Uterus (tissue), 4 donors: ENCODE data around the gene GPX4. TPM values are rescaled to one million over a fixed set of nuclear protein-coding genes. Genes with fewer than 3 reads are reported as not detected.

Source experiments
- DNase-seq, 2 donors: peaks; one replicate each; pipeline ENCODE4 v3.0.0-alpha.2; 2019 to 2020
- H3K27ac ChIP-seq, 2 donors: fragments of 200-600 bp; sonication (generic); 1 replicate in 1 of 2; 2 replicates in 1 of 2; pipeline ENCODE4 v1.5.1; 2016 to 2018
- H3K27me3 ChIP-seq, 2 donors: fragments of 200-600 bp; sonication (generic); one replicate each; pipeline ENCODE4 v1.5.1; 2018 to 2019; ENCODE audit warnings: control low read depth in 1 of 2
- H3K36me3 ChIP-seq, 2 donors: fragments of 200-600 bp; sonication (generic); one replicate each; pipeline ENCODE4 v1.5.1; 2019; ENCODE audit warnings: control low read depth in 1 of 2
- H3K4me1 ChIP-seq, 2 donors: fragments of 200-600 bp; sonication (generic); one replicate each; pipeline ENCODE4 v1.5.1; 2018 to 2019; ENCODE audit warnings: control low read depth in 1 of 2
- H3K4me3 ChIP-seq, 2 donors: fragments of 200-600 bp; sonication (generic); 1 replicate in 1 of 2; 2 replicates in 1 of 2; pipeline ENCODE4 v1.5.1; 2018 to 2019; ENCODE audit warnings: mild to moderate bottlenecking in 1 of 2
- H3K9me3 ChIP-seq, 2 donors: fragments of 200-600 bp; sonication (generic); one replicate each; pipeline ENCODE4 v1.5.1; 2019; ENCODE audit warnings: control low read depth in 1 of 2
- CTCF ChIP-seq, 4 experiments: fragments of 200-600 bp in 2 of 4; fragments of 450-650 bp in 2 of 4; sonication (generic) in 2 of 4; IDR thresholded peaks; one replicate each; pipeline ENCODE4 v1.5.1; 2016 to 2019; ENCODE audit warnings: antibody characterized with exemption in 4 of 4, mild to moderate bottlenecking in 2 of 4, moderate library complexity in 1 of 4
- POLR2A ChIP-seq, 2 donors: fragments of 450-650 bp; IDR thresholded peaks; one replicate each; pipeline ENCODE4 v1.6.1; 2016; ENCODE audit warnings: antibody characterized with exemption in 2 of 2, mild to moderate bottlenecking in 1 of 2, moderate library complexity in 1 of 2
- intact Hi-C: fragments of 100-400 bp; cut with DNase I; formaldehyde crosslinking; loops from one replicate; pipeline ENCODE4 v1.15.1; 2023; ENCODE audit warnings: low total_unique reads
- total RNA-seq, 4 donors: library from RNA; depleted of rRNA in 3 of 4; stranded (reverse); fragments of >200 nt in 3 of 4; gene quantifications; one replicate each; pipeline versions ENCODE4 v1.1.0 to v1.2.4, GENCODE V29; 2014 to 2023
- donor health status: DM: yes; HTN: yes; CAD: no.

GPX4 gene
- total RNA-seq, 4 donors from 2014 or later: 68.2 to 357 (median 163) TPM

- TF ChIP-seq CTCF (IDR thresholded peaks at IDR 0.05): no peak
- TF ChIP-seq POLR2A (IDR thresholded peaks at IDR 0.05): no peak
- intact Hi-C loops: no loop called here
- Histone ChIP-seq H3K27ac (peak overlapping the region; percentile 87 to 90), H3K4me3 (peak overlapping the region; percentile 57 to 60), H3K4me1 (peaks cover 0 to 23% of the 10 kb centered on the region in 2 donors), H3K36me3 (no peaks in the 10 kb centered on the region), H3K27me3 (no peaks in the 10 kb centered on the region), H3K9me3 (no peaks in the 10 kb centered on the region)
- DNase-seq: peak in 1 of 2 donors; percentile 26
Observed at GRCh38 chr19:1130771-1131717, 27.2 kb downstream of the GPX4 start.

GRCh38 chr19:1131718-1132551 is 28.1 kb downstream of the GPX4 start:
- peaks cover 0 to 31% of the 10 kb centered on the region in 2 donors for H3K4me1 ChIP-seq
- TF ChIP-seq CTCF (IDR thresholded peaks at IDR 0.05) (peak in 3 of 4 experiments; percentile 10 to 43 (median 30)), POLR2A (IDR thresholded peaks at IDR 0.05) (peak in 1 of 2 donors; percentile 36)
- H3K27ac ChIP-seq: peak overlapping the region; percentile 87 to 90
- H3K9me3 ChIP-seq: no peaks in the 10 kb centered on the region
- intact Hi-C loops: no loop called here
- no peaks in the 10 kb centered on the region for H3K36me3 ChIP-seq
- no peaks in the 10 kb centered on the region for H3K27me3 ChIP-seq
- DNase-seq: peak; percentile 79 to 84
- peak overlapping the region; percentile 57 to 60 for H3K4me3 ChIP-seq

GRCh38 chr19:1132552-1133383 is 29.0 kb downstream of the GPX4 start:
- intact Hi-C loops: no loop called here
- no peak for DNase-seq
- peak overlapping the region; percentile 57 to 60 for H3K4me3 ChIP-seq
- H3K4me1 ChIP-seq: peaks cover 0 to 31% of the 10 kb centered on the region in 2 donors
- H3K27ac ChIP-seq: peak overlapping the region; percentile 87 to 90
- no peaks in the 10 kb centered on the region for H3K27me3 ChIP-seq
- H3K9me3 ChIP-seq: no peaks in the 10 kb centered on the region
- TF ChIP-seq POLR2A (IDR thresholded peaks at IDR 0.05): no peak
- no peak for TF ChIP-seq CTCF (IDR thresholded peaks at IDR 0.05)
- H3K36me3 ChIP-seq: no peaks in the 10 kb centered on the region

GRCh38 chr19:1133471-1133929 is 29.7 kb downstream of the GPX4 start:
- DNase-seq: no peak
- H3K27ac ChIP-seq: peak overlapping the region; percentile 87 to 90
- H3K9me3 ChIP-seq: no peaks in the 10 kb centered on the region
- H3K27me3 ChIP-seq: no peaks in the 10 kb centered on the region
- no peak overlapping the region for H3K4me3 ChIP-seq
- intact Hi-C loops: no loop called here
- TF ChIP-seq POLR2A (IDR thresholded peaks at IDR 0.05) (no peak), CTCF (IDR thresholded peaks at IDR 0.05) (no peak)
- no peaks in the 10 kb centered on the region for H3K36me3 ChIP-seq
- peaks cover 0 to 31% of the 10 kb centered on the region in 2 donors for H3K4me1 ChIP-seq
